ENCODE results near the gene GREM1.

Gene GREM1

DNA sequence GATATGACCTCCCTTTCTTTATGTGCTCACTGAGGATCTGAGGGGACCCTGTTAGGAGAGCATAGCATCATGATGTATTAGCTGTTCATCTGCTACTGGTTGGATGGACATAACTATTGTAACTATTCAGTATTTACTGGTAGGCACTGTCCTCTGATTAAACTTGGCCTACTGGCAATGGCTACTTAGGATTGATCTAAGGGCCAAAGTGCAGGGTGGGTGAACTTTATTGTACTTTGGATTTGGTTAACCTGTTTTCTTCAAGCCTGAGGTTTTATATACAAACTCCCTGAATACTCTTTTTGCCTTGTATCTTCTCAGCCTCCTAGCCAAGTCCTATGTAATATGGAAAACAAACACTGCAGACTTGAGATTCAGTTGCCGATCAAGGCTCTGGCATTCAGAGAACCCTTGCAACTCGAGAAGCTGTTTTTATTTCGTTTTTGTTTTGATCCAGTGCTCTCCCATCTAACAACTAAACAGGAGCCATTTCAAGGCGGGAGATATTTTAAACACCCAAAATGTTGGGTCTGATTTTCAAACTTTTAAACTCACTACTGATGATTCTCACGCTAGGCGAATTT is 14.9 kb downstream of the GREM1 start:
- no peak for DNase-seq

DNA sequence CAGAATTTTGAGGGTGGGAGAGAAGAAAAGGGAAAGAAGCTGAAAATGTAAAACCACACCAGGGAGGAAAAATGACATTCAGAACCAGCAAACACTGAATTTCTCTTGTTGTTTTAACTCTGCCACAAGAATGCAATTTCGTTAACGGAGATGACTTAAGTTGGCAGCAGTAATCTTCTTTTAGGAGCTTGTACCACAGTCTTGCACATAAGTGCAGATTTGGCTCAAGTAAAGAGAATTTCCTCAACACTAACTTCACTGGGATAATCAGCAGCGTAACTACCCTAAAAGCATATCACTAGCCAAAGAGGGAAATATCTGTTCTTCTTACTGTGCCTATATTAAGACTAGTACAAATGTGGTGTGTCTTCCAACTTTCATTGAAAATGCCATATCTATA is 15.5 kb downstream of the GREM1 start:
- no peak for DNase-seq

DNA sequence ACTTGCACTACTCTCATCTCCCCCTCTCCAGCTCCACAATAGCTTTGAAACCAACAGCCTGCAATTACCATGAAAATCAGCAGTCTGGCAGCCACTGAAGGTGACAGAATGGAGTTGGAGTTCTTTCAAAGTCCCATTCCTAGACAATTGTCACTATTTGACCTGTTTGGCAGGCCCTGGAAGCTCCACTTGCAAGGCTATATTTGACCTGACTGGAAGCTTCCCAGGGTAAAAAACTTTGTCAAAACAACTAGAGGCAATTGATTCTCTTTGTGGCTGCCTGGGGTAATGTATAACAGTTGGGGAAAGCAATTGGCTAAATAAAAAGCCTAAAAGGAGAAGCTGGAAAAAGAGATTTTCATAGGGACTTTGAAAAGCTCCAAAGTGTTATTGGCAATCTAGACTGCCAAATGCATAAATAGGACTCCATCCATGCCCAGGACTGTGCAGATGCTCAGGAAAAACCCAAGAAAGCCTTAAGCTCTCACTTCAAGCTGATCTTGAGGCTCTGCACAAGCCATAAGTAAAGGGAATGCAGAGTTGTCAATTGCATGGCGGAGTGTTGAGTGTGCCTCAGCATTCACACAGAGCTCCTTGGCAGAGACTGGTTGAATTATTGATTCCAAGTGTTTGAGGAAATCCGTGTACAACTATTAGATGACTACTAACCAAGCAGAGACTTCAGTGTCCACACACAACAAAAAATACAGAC is 18.3 kb downstream of the GREM1 start:
- DNase-seq: no peak

DNA sequence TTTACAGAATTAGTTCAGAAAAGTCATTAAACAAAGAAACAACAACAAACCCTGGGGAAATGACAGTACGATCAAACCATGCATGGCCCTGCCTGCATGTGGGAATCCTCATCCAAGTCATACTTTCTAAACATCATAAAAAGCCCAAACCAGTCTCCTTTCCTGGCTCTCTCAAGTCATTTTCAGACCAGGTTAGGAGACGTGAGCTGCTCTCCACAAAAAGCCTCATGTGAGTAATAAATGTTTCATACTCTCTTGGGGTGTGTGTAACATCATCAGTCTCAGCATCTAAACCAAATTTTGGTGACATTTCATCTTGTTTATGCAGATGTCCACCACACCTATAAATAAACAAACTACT is 18.9 kb downstream of the GREM1 start:
- no peak for DNase-seq

DNA sequence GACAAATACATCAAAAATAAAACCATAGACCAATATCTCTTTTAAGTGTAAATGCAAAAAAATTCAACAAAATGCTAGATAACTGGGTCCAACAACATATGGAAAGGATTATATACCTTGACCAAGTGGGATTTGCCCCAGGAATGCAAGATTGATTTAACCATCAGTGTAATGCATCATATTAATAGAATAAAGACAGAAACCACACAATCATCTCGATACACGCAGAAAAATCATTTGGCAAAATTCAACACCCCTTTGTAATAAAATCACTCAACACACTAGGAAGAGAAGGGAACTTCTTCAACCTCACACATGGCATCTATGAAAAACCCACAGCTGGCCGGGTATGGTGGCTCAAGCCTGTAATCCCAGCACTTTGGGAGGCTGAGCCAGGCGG is 19.5 kb downstream of the GREM1 start:
- no peak for DNase-seq

DNA sequence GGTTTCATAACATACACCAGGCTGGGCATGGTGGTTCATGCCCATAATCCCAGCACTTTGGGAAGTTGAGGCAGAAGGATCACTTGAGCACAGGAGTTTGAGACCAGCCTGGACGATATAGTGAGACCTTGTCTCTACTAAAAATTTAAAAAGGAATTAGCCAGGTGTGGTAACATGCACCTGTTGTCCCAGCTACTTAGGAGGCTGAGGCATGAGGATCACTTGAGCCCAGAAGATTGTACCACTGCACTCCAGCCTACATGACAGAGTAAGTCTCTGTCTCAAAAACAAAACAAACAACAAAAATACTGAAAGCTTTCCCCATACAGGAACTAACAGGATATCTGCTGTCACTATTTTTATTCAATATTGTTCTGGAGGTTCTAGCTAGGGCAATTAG is 20.9 kb downstream of the GREM1 start:
- DNase-seq: no peak

DNA sequence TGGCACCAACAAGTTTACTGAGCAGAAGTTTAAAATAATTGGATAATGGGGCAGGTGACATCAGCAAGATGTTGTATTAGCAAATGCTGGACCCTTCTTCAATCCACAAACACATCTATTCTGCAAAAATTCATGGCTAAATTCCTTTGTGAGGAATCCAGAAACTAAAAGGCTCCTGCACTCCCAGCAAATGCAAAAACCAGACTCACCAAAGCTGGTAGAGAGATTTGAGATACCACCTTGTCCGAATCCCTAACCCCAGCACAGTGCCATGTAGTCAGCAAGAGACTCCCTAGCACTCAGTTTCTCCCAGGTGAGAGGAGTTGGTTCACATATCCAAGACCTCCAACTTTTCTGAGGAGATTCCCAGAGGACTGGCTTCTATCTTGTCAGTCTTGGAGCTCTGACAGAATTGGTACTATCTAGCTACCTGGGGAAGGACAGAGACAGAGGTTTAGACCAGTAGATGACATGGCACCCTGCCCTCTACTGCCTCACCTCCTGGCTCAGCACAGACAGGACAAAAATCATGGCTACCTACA is 21.8 kb downstream of the GREM1 start:
- no peak for DNase-seq

DNA sequence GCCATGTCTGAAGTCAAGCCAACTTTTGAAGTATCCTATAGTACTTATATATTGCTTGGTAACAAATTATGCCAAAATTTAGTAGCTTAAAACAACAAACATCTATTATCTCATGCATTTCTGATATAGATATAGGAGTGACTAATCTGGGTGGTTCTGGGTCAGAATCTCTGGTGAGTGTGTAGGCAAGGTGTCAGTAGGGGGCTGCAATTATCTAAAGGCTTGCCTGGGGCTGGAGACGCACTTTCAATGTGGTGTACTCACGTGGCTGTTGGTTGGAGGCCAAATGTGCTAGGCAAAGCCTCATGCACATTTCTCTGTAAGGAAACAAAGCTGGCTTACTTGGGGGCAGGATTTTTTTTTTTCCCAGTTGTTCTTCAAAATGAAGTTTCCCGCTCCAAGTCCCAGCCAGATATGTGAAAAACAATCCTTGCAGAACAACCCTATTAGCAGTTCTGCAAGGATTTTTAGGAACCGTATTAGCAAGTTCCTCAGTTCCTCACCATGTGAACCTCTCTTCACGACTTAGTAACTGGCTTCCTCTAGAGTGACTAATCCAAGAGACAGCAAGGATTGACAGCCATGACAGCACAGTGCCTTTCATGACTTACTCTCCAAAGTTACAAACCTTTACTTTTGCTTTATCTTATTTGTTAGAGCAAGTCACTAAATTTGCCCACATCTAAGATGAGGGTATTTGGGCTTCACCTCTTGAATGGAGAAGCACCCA is 25.8 kb downstream of the GREM1 start:
- no peak for DNase-seq

DNA sequence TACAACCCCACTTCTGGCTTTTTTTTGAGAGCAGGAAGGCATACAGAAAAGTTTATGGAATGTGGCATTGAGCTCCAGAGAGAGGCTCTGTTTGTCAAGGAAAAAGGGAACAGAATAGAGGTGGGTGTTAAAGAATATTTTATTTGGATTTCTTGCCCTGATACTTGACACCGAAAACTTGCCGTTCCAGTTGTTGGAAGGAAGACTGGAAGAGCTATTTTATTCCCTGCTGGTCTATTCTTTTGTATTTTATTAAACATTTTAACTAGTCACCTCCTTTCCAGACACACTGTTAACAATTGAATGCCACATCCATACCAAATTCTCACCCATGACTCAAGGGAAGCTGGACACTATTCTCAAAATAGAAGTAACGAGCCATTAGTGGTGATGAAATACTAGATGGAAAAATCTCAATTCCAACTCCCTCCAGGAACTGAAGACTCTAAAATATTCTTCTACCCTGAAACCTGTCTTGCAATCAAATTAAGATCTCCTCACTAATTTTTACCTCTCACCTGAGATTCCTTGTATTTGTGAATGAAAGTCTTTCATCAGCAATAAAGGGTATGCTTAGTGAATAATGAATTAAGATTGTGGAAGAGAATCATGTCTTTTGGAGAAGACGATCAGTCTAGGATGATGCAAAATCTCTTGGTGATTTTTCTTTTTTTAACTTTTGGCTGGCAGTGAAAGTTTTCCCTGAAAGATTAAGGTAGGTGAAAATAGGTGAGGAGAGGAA is 28.5 kb downstream of the GREM1 start:
- DNase-seq: no peak

DNA sequence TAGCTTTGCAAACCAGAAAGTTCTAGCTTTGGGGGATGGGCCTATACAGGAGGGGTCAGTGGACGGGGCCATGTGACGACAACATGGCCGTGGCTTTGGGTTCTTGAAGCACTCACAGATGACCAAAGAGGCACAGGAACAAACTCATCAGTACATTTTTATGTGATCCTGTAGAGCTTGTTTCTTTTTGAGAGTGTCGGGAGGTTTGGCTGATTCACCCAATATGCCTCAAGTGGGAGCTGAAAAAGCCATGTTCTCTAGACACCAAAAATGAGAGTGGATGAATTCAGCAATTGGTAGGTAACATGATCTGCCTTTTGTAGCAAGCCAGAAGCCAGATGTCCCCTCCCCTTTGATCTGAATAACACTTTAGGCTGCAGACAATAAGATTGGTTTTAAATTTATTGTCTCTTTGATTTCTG is 30.1 kb downstream of the GREM1 start:
- no peak for DNase-seq

DNA sequence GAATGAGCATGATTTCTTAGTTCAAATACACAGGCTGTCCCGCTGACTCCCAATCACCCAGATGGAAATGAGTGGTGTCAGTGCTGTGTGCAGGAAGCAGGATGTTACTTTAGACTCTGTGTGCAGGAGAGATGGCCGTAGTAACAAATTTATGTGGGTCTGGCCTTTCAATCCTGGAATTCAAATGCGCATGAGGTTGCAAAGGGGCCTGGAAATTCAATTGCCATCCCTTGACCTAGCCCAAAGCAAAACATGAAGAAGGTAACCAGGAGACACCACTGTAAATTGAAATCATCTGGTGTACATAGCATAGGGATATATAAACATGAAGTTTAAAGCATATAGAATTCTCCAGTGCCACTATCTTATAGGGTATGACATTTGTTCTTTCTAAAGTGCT is 33.2 kb downstream of the GREM1 start:
- DNase-seq: no peak

DNA sequence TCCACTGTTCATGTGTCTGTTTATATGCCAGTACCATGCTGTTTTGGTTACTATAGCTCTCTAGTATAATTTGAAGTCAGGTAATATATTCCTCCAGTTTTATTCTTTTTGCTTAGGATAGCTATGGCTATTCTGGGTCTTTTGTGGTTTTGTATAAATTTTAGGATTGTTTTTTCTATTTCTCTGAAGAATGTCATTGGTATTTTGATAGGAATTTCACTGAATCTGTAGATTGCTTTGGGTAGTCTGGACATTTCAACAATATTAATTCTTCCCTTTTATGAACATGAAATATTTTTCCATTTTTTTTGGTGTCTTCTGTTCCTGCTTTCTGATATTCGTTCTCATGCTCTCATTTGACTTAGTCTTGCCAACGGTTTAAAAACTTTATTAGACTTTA is 39.6 kb downstream of the GREM1 start:
- no peak for DNase-seq

DNA sequence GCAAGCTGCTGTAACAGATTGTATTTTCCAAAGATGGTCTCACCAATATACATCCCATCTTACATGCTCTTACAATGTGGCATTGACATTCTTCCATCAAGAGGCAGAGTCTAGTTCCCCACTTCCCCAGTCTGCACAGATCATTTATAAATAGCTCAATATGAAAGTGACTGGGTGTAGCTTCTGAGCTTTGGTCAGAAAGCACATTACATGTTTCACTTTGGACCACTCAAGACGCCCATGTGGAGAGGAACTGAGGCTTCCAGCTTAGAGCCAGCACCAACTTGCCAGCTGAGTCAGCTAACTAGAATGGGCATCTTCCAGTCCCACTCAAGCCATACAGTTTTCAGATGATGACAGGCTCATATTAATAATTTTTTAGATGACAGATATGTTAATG is 45.5 kb downstream of the GREM1 start:
- DNase-seq: no peak

DNA sequence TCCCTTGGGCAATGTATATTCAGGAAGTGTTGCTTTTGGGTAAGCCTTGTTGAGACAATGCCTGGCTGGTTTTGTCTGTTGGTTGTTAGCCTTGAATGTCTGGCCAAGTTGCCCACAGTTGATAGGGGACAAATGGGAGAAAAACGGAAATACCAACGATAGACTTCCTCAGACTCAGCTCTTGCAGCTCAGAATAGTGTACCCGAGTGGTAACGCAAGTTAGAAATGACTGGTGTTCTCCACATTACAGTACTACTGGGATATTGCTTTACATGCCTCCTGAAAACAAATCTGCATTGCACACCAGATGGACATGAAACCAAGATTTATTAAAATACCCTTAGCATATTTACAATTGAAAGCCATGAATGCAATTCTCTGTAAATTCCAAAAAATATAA is 47.4 kb downstream of the GREM1 start:
- no peak for DNase-seq

DNA sequence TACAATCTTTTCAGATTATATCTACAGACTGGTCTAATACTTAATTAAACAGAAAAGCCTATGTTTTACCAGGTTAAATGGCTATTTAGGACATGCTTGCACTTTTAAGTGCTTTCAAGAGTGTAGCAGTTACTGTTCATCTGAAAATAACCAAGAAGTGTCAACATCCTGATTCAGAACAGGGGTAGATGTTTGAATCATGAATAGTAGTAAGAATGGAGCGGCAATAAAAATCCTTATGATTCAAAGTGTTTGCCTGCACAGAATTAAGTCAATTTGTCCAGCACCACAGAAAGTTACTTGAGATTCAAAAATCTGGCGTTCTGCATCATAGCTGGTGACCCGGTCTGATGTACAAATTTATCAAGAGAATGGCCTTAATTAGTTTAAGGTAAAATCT is 48.3 kb downstream of the GREM1 start:
- DNase-seq: no peak

DNA sequence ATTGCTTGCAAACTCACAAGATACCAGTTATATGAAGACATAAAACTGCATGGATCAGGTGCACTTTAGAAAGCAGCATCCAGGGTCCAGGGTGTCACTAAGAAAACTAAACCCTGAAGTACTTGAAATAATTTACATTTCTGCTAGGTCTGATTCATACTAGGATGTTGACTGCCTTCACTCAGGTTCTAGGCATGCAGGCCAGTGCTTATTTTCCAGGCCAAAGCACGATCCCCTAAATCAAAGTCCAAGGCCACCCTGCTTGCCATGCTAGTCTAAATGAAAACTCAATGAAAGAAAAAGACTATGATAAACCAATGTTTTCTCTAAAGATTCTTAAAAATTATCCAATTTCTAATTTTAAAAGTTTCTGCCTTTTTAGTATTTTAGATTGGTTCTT is 49.4 kb downstream of the GREM1 start:
- no peak for DNase-seq

DNA sequence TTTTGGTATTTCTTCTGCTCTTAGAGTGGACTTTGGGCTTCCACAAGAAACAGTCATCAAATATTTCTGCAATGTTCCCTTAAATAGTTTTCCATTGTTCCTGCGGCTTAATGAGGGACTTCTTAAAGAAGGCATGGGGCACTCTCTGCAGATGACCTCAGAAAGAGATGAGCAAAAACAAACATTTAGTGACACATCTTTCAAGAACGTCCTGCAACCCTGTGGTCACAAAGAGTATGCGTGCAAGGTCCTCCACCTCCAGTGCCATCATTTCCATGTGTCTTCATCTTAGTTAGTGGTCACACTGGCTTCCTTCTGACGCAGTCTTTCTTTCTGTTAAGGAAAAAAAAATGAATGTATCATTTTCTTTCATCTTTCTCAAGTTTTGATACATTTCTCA is 56.2 kb downstream of the GREM1 start:
- DNase-seq: no peak

DNA sequence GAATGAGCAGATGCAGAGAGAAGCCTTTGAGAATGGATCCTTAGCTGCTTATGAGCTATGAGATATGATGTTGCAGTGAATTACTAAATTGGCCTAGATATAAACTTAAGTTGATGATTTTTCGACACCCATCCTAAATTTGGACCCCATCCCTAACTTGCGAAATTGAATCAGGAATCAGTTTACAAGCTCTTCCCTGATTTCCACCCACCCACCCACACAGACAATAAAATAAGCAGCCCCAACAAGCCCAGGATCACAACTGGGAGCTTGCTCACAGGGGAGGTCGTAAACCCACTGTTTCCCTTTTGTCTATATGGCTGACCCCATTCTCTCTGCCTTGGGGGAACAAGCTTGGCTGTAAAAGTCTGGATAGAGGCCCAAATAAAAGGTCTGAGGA is 57.3 kb downstream of the GREM1 start:
- no peak for DNase-seq

DNA sequence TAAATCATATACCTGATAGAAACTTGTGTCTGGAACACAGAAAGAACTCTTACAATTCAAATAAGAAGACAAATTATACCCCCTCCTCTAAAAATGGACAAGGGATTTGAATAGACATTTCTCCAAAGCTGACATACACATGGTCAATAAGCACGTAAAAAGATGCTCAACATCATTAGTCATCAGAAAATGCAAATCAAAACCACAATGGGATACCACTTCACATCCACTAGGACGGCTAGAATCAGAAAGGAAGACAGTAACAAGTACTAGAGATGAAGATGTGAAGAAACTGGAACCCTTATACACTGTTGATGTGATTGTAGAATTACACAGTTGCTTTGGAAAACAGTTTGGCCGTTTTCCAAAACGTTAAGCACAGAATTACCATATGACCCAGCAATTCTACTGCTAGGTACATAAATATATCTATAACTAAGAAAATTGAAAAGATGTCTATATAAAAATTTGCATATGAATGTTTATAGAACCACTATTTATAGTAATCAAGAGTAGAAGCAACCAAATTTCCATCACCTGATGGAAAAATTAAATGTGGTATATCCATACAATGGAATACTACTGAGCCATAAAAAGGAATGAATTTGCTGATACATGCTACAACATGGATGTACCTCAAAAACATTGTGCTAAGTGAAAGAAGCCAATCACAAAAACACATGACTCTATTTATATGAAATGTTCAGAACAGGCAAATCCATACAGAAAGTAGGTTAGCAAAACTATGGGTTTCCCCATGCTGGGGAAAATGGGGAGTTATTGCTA is 60.8 kb downstream of the GREM1 start:
- no peak for DNase-seq

DNA sequence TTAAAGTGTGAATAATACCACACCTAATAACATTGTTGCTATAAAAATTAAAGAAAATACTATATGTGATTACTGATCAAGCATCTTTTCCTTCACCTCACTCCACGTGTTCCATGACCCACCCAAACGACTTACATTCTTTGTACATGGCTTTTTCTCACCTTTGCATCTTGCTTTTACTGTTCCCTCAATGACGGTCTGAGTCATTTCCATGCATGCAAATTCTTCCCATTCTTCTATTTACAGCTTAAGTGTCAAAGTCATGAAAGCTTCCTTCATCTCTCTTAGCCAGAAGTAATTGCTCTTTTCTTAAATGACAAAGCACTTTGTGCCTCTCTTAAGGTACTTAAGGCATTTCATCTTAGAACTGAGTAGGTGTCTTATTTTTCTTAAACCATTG is 64.0 kb downstream of the GREM1 start:
- no peak for DNase-seq

DNA sequence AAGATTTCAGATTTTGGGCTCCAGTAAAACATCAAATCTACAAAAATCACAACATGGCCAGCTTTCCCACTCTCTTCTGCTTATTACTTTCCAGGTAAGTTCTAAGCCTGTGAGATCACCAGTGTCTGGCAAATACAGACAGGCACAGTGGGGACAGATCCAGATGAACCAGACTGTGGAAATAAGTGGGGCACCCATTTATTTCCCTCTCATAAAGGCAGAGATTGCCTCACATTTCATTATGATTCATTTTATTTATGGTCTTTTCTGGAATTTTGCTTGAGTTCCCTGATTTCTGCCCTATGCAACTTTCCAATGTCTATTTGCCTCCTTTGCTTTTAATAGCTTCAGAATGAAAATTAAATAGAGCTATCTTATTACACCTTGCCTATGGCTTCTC is 66.8 kb downstream of the GREM1 start:
- DNase-seq: no peak

DNA sequence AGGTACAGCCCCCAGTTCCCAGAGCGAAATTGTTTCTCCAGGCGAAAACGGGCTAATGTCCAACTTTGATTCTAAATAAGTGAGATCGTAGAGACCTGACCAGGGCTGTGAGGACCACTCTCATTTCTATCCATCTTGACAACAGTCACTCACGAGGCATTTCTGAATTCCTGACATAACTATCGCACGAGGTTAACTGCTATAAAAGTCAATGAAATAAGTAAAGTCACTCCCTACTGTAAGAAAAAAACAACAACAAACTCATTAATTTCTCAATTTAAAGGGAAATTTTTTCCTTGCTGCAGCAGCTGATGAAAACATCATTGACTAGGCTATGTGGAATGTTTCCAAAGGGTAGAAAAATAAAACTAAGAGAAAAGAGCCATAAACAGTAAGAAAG is 69.1 kb downstream of the GREM1 start:
- no peak for DNase-seq

DNA sequence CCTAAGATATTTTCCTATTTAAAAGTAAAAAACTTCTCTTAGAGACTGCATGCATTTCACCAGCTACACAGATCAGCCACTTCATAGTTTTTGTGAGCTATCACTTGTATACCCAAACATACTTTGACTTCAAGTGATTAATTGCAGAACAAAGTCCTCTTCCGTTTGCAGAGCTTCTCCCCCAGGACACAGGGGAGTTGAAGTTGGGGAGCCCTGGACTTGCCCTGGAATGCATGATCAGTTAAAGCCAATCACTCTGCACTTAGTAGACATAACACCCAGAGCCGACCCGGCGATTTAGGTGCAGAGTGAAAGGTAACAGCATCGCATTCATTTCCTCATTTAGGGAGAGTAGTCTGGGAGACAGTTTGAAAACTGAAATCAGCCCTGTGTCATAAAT is 70.1 kb downstream of the GREM1 start:
- DNase-seq: no peak

Measured in femur (tissue), 1 donor.